PC-9 (cell line): ENCODE measurements around the gene ENO4.

Source experiments
- EZH2 ChIP-seq: fragments of 200-600 bp; sonication (generic); IDR thresholded peaks from 2 replicates; pipeline ENCODE4 v1.8.0; 2017; ENCODE audit warnings: antibody characterized with exemption, low read depth
- TF ChIP-seq, protein P1 (sequence below): fragments of 200-600 bp; sonication (generic); conservative IDR thresholded peaks from 2 replicates; pipeline ENCODE4 v1.6.1; 2017; ENCODE audit warnings: mixed run types, antibody characterized with exemption, mild to moderate bottlenecking, moderate library complexity

DNA sequence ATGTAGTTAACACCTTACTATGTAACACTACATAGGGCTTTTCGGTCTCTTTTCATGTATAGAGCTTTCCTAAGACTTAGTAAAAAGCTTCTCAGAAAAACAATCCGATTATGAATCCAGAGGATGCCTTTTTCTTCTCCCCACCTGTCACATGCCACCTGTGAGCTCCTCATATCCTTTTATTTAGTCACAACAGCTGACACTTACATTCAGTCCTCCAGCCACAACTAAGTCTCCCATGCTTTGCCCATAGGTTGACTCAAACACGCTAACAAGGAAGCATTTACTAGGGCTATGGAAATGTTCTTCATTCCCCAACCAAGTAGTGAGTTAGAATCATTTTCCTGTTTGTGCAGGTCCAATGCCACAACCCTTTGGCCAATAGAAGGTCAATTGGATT, 7.9 kb downstream of the ENO4 start:
- TF ChIP-seq, protein P1, sequence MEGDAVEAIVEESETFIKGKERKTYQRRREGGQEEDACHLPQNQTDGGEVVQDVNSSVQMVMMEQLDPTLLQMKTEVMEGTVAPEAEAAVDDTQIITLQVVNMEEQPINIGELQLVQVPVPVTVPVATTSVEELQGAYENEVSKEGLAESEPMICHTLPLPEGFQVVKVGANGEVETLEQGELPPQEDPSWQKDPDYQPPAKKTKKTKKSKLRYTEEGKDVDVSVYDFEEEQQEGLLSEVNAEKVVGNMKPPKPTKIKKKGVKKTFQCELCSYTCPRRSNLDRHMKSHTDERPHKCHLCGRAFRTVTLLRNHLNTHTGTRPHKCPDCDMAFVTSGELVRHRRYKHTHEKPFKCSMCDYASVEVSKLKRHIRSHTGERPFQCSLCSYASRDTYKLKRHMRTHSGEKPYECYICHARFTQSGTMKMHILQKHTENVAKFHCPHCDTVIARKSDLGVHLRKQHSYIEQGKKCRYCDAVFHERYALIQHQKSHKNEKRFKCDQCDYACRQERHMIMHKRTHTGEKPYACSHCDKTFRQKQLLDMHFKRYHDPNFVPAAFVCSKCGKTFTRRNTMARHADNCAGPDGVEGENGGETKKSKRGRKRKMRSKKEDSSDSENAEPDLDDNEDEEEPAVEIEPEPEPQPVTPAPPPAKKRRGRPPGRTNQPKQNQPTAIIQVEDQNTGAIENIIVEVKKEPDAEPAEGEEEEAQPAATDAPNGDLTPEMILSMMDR, result no peak
- no peak for TF ChIP-seq EZH2
